Measurements from ENCODE around the gene EFCAB8.
"Not testable (repeated sequence)": the region's sequence is repeated elsewhere in the genome, so short reads cannot be mapped to it uniquely, and the experiment has no call there.

The EFCAB8 gene

GRCh38 chr20:32975121-32975520, 116.4 kb downstream of the EFCAB8 start:
- not testable (repeated sequence) for DNase-seq

- DNase-seq = no peak
Measured at GRCh38 chr20:32975698-32976674, 117.3 kb downstream of the EFCAB8 start.

- no peak for DNase-seq
Measured at GRCh38 chr20:32976746-32977145, 118.0 kb downstream of the EFCAB8 start.

GRCh38 chr20:32977281-32978008, 118.7 kb downstream of the EFCAB8 start:
- no peak for DNase-seq

GRCh38 chr20:32978009-32978335, 119.2 kb downstream of the EFCAB8 start:
- no peak for DNase-seq

GRCh38 chr20:32979201-32979998, 120.7 kb downstream of the EFCAB8 start:
- DNase-seq = no peak

- peak; percentile 86 for DNase-seq
Measured at GRCh38 chr20:32980131-32980941, 121.6 kb downstream of the EFCAB8 start.

- no peak for DNase-seq
Measured at GRCh38 chr20:32980990-32981389, 122.3 kb downstream of the EFCAB8 start.

- DNase-seq = peak; percentile 96
Measured at GRCh38 chr20:32982617-32983458, 124.1 kb downstream of the EFCAB8 start.

- DNase-seq = no peak
Measured at GRCh38 chr20:32983459-32984112, 124.9 kb downstream of the EFCAB8 start.

- no peak for DNase-seq
Measured at GRCh38 chr20:32984196-32984595, 125.5 kb downstream of the EFCAB8 start.

GRCh38 chr20:32984631-32985354, 126.1 kb downstream of the EFCAB8 start:
- no peak for DNase-seq

GRCh38 chr20:32985596-32985995, 126.9 kb downstream of the EFCAB8 start:
- DNase-seq = no peak

GRCh38 chr20:32986331-32986966, 127.7 kb downstream of the EFCAB8 start:
- no peak for DNase-seq

GRCh38 chr20:32987044-32987825, 128.5 kb downstream of the EFCAB8 start:
- DNase-seq = no peak

- no peak for DNase-seq
Measured at GRCh38 chr20:32988008-32988407, 129.3 kb downstream of the EFCAB8 start.

- no peak for DNase-seq
Measured at GRCh38 chr20:32989507-32990283, 131.0 kb downstream of the EFCAB8 start.

GRCh38 chr20:32990426-32990825, 131.7 kb downstream of the EFCAB8 start:
- DNase-seq = no peak
